PC-9 (cell line): ENCODE data around the gene LUZP1.

Experiments used
- CTCF ChIP-seq: fragments of 200-600 bp; sonication (generic); conservative IDR thresholded peaks from 2 replicates; pipeline ENCODE4 v1.6.1; 2017; ENCODE audit warnings: mixed run types, antibody characterized with exemption, mild to moderate bottlenecking, moderate library complexity
- EZH2 ChIP-seq: fragments of 200-600 bp; sonication (generic); IDR thresholded peaks from 2 replicates; pipeline ENCODE4 v1.8.0; 2017; ENCODE audit warnings: antibody characterized with exemption, low read depth

- TF ChIP-seq EZH2 (no peak), CTCF (no peak)
These were observed 46.6 kb upstream of the LUZP1 start for GRCh38 chr1:23215291-23215690.
